Aorta (tissue), 5 donors: Measurements from ENCODE around the gene KRT76. TPM values are rescaled to one million over a fixed set of nuclear protein-coding genes. Genes with fewer than 3 reads are reported as not detected.
"Not testable (repeated sequence)": the region's sequence is repeated elsewhere in the genome, so short reads cannot be mapped to it uniquely, and the experiment has no call there.

Experiments used
- ATAC-seq: fragments of 200-7000 bp; cut with Tn5 transposase; one replicate; pipeline ENCODE4 v1.9.1; 2022; ENCODE audit warnings: moderate library complexity; ENCODE audit not compliant: low FRiP score
- DNase-seq, 2 donors: peaks; one replicate each; pipeline ENCODE4 v3.0.0-alpha.2; 2020
- H3K27ac ChIP-seq, 2 donors: one replicate each; pipeline ENCODE4 v1.5.1; 2013; ENCODE audit warnings: low read length in 2 of 2, mild to moderate bottlenecking in 2 of 2, moderate library complexity in 2 of 2, control low read depth in 1 of 2, inconsistent platforms in 1 of 2, low read depth in 1 of 2
- H3K27me3 ChIP-seq, 2 donors: one replicate each; pipeline ENCODE4 v1.6.1; 2013; ENCODE audit warnings: control low read depth in 1 of 2, low read length in 1 of 2, mild to moderate bottlenecking in 1 of 2, moderate library complexity in 1 of 2; ENCODE audit not compliant: insufficient read depth in 2 of 2, control insufficient read depth in 1 of 2
- H3K36me3 ChIP-seq, 2 donors: one replicate each; pipeline ENCODE4 v1.6.1; 2013; ENCODE audit warnings: control low read depth in 1 of 2, low read length in 1 of 2, mild to moderate bottlenecking in 1 of 2; ENCODE audit not compliant: insufficient read depth in 2 of 2, control insufficient read depth in 1 of 2
- H3K4me1 ChIP-seq, 2 donors: one replicate each; pipeline ENCODE4 v1.6.1; 2013; ENCODE audit warnings: low read length in 2 of 2, control low read depth in 1 of 2, mild to moderate bottlenecking in 1 of 2, moderate library complexity in 1 of 2; ENCODE audit not compliant: insufficient read depth in 2 of 2, control insufficient read depth in 1 of 2
- H3K4me3 ChIP-seq, 2 donors: one replicate each; pipeline ENCODE4 v1.5.1; 2013; ENCODE audit warnings: low read length in 2 of 2, control low read depth in 1 of 2, mild to moderate bottlenecking in 1 of 2
- H3K9me3 ChIP-seq: one replicate; pipeline ENCODE4 v1.6.1; 2013; ENCODE audit warnings: mild to moderate bottlenecking, low read length; ENCODE audit not compliant: control insufficient read depth
- WGBS, 2 donors: extraction: QIAGEN DNeasy Blood & Tissue Kit; methylation state at CpG; one replicate each; pipeline ENCODE4 v1.1.7; 2013; 5-methylcytosine and 5-hydroxymethylcytosine counted together
- intact Hi-C, 2 donors: fragments of 100-400 bp; cut with DNase I; formaldehyde crosslinking; loops; one replicate each; pipeline versions ENCODE4 v1.14.2 to v1.15.0; 2022
- polyA plus RNA-seq, 2 donors: library from polyadenylated mRNA; stranded (reverse); fragments of 200-250 nt; gene quantifications; one replicate each; pipeline ENCODE4 v1.2.3, GENCODE V29; 2013
- total RNA-seq, 2 donors: library from RNA; stranded (reverse); fragmentation: NEBNext Ultra II Directional; extraction: Animal tissue kit (Norgen Biotek cat#: 25700); gene quantifications; one replicate each; pipeline ENCODE4 v1.2.1, GENCODE V29; 2021
- donor health status: healthy with polysubstance abuse.
- donor health status: Bipolar disorder and iron deficiency.
- donor health status: DM: no; HTN: no; CAD: no.
- donor health status: DM: no; HTN: no; CAD: no.
- donor health status: DM: yes; HTN: yes; CAD: no.

The KRT76 gene
- total and polyA plus RNA-seq, 4 donors = not detected

GRCh38 chr12:52799505-52800211 lies 22.5 kb upstream of the KRT76 start:
- Histone ChIP-seq H3K27me3 (no peaks in the 10 kb centered on the region), H3K36me3 (no peaks in the 10 kb centered on the region), H3K4me3 (no peak overlapping the region), H3K4me1 (no peaks in the 10 kb centered on the region), H3K27ac (no peak overlapping the region), H3K9me3 (no peaks in the 10 kb centered on the region)
- intact Hi-C loops = no loop called here
- ATAC-seq = no peak
- WGBS, 2 donors = 77 to 87% methylated on average over 5 of the region's 5 CpGs
- no peak for DNase-seq

GRCh38 chr12:52798671-52799504 lies 21.7 kb upstream of the KRT76 start:
- Histone ChIP-seq H3K4me1 (no peaks in the 10 kb centered on the region), H3K9me3 (no peaks in the 10 kb centered on the region), H3K4me3 (no peak overlapping the region), H3K27me3 (no peaks in the 10 kb centered on the region), H3K36me3 (no peaks in the 10 kb centered on the region), H3K27ac (no peak overlapping the region)
- DNase-seq (no peak), ATAC-seq (peak; percentile 7)
- 58 to 59% methylated on average over 7 of the region's 7 CpGs for WGBS, 2 donors
- intact Hi-C loops = no loop called here

GRCh38 chr12:52798003-52798670 lies 21.0 kb upstream of the KRT76 start:
- no peak overlapping the region for H3K27ac ChIP-seq
- 91 to 95% methylated on average over 4 of the region's 4 CpGs for WGBS, 2 donors
- intact Hi-C loops = no loop called here
- H3K9me3 ChIP-seq = no peaks in the 10 kb centered on the region
- no peaks in the 10 kb centered on the region for H3K36me3 ChIP-seq
- no peaks in the 10 kb centered on the region for H3K4me1 ChIP-seq
- no peaks in the 10 kb centered on the region for H3K27me3 ChIP-seq
- DNase-seq (no peak), ATAC-seq (no peak)
- no peak overlapping the region for H3K4me3 ChIP-seq

GRCh38 chr12:52797529-52797894 lies 20.4 kb upstream of the KRT76 start:
- no peaks in the 10 kb centered on the region for H3K36me3 ChIP-seq
- no peaks in the 10 kb centered on the region for H3K27me3 ChIP-seq
- ATAC-seq = no peak
- H3K27ac ChIP-seq = no peak overlapping the region
- no peaks in the 10 kb centered on the region for H3K4me1 ChIP-seq
- intact Hi-C loops = no loop called here
- no peak for DNase-seq
- no peak overlapping the region for H3K4me3 ChIP-seq
- H3K9me3 ChIP-seq = no peaks in the 10 kb centered on the region

- H3K27ac ChIP-seq = no peak overlapping the region
- H3K9me3 ChIP-seq = no peaks in the 10 kb centered on the region
- ATAC-seq (no peak), DNase-seq (no peak)
- no peaks in the 10 kb centered on the region for H3K4me1 ChIP-seq
- H3K36me3 ChIP-seq = no peaks in the 10 kb centered on the region
- no peak overlapping the region for H3K4me3 ChIP-seq
- no peaks in the 10 kb centered on the region for H3K27me3 ChIP-seq
- 84 to 87% methylated on average over 3 of the region's 3 CpGs for WGBS, 2 donors
- intact Hi-C loops = no loop called here
These were observed 19.8 kb upstream of the KRT76 start for GRCh38 chr12:52796839-52797528.

- peaks cover 2% of the 10 kb centered on the region for H3K9me3 ChIP-seq
- no peak for DNase-seq
- no peak for ATAC-seq
- H3K36me3 ChIP-seq = no peaks in the 10 kb centered on the region
- 97 to 98% methylated on average over 3 of the region's 3 CpGs for WGBS, 2 donors
- no peaks in the 10 kb centered on the region for H3K4me1 ChIP-seq
- no peaks in the 10 kb centered on the region for H3K27me3 ChIP-seq
- H3K4me3 ChIP-seq = no peak overlapping the region
- no peak overlapping the region for H3K27ac ChIP-seq
- intact Hi-C loops = no loop called here
These were observed 19.3 kb upstream of the KRT76 start for GRCh38 chr12:52796429-52796794.

GRCh38 chr12:52795694-52796428 lies 18.7 kb upstream of the KRT76 start, which contains the start of gene KRT3:
TSS of gene KRT3 (minus strand) at chr12:52796117. CDS start at chr12:52796042, 75 bp downstream.
- Histone ChIP-seq H3K4me1 (no peaks in the 10 kb centered on the region), H3K27me3 (no peaks in the 10 kb centered on the region), H3K36me3 (no peaks in the 10 kb centered on the region), H3K9me3 (peaks cover 3% of the 10 kb centered on the region), H3K27ac (no peak within 1 kb of the TSS), H3K4me3 (no peak within 1 kb of the TSS)
- 91 to 92% methylated on average over 17 of the region's 17 CpGs for WGBS, 2 donors
- ATAC-seq (no peak), DNase-seq (no peak)
- intact Hi-C loops = no loop called here

GRCh38 chr12:52795332-52795674 lies 18.2 kb upstream of the KRT76 start:
- H3K27me3 ChIP-seq, H3K4me1 ChIP-seq, H3K36me3 ChIP-seq, H3K9me3 ChIP-seq, ATAC-seq, H3K27ac ChIP-seq, DNase-seq, intact Hi-C loops, H3K4me3 ChIP-seq: not testable (repeated sequence)
- WGBS, 2 donors = 99 to 100% methylated on average over 2 of the region's 2 CpGs
